ENCODE results near the gene CDC42BPB.

- no peak for TF ChIP-seq CTCF (IDR thresholded peaks at IDR 0.05)
- no peak for TF ChIP-seq SIN3A (IDR thresholded peaks at IDR 0.05; ENCODE audit: borderline replicate concordance, insufficient read depth, low read depth, low read length)
- TF ChIP-seq, protein P1, sequence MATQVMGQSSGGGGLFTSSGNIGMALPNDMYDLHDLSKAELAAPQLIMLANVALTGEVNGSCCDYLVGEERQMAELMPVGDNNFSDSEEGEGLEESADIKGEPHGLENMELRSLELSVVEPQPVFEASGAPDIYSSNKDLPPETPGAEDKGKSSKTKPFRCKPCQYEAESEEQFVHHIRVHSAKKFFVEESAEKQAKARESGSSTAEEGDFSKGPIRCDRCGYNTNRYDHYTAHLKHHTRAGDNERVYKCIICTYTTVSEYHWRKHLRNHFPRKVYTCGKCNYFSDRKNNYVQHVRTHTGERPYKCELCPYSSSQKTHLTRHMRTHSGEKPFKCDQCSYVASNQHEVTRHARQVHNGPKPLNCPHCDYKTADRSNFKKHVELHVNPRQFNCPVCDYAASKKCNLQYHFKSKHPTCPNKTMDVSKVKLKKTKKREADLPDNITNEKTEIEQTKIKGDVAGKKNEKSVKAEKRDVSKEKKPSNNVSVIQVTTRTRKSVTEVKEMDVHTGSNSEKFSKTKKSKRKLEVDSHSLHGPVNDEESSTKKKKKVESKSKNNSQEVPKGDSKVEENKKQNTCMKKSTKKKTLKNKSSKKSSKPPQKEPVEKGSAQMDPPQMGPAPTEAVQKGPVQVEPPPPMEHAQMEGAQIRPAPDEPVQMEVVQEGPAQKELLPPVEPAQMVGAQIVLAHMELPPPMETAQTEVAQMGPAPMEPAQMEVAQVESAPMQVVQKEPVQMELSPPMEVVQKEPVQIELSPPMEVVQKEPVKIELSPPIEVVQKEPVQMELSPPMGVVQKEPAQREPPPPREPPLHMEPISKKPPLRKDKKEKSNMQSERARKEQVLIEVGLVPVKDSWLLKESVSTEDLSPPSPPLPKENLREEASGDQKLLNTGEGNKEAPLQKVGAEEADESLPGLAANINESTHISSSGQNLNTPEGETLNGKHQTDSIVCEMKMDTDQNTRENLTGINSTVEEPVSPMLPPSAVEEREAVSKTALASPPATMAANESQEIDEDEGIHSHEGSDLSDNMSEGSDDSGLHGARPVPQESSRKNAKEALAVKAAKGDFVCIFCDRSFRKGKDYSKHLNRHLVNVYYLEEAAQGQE (IDR thresholded peaks at IDR 0.05; ENCODE audit: insufficient read depth in 1 of 2, low read depth in 2 of 2, low read length in 1 of 2) = no peak
- no peak for TF ChIP-seq TCF7L2 (IDR thresholded peaks at IDR 0.05; ENCODE audit: low read depth, low read length)
Observed at GRCh38 chr14:103057028-103057371, 349 bp downstream of the CDC42BPB start.

All from Panc1 (cell line).